Upper lobe of left lung (tissue), 4 donors: Measurements from ENCODE around the gene CPEB4.

Experiments
- EP300 ChIP-seq, 4 donors: sonication (generic); formaldehyde crosslinking; IDR thresholded peaks; one replicate each; pipeline ENCODE4 v1.5.1; 2017; ENCODE audit warnings: antibody characterized with exemption in 4 of 4, control low read depth in 2 of 4
- TF ChIP-seq, protein P1 (sequence below), 6 experiments: fragments of 450-650 bp in 4 of 6; fragments of 200-600 bp in 2 of 6; sonication (generic) in 2 of 6; IDR thresholded peaks; one replicate each; pipeline ENCODE4 v1.5.1; 2016 to 2019; ENCODE audit warnings: antibody characterized with exemption in 6 of 6

DNA sequence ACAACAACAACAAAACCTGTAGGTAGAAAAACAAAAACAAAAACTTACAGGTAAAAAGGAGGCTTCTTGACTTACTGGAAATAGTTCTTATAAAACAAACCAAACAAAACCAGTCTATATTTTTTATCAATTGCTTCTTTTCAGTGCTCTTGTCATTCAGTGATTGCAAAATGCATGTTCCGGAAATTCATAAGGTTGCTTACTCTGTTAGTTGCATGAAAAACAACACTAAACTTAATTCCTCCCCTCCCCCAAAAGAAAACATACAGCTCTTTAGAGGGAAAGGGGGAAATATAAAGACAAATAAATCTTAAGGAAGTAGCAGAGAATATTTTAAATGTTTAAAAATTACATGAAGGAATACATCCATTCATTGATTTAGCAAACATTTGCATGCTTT is 19.1 kb downstream of the CPEB4 start:
- TF ChIP-seq EP300 (IDR thresholded peaks at IDR 0.05) = no peak
- TF ChIP-seq, protein P1, sequence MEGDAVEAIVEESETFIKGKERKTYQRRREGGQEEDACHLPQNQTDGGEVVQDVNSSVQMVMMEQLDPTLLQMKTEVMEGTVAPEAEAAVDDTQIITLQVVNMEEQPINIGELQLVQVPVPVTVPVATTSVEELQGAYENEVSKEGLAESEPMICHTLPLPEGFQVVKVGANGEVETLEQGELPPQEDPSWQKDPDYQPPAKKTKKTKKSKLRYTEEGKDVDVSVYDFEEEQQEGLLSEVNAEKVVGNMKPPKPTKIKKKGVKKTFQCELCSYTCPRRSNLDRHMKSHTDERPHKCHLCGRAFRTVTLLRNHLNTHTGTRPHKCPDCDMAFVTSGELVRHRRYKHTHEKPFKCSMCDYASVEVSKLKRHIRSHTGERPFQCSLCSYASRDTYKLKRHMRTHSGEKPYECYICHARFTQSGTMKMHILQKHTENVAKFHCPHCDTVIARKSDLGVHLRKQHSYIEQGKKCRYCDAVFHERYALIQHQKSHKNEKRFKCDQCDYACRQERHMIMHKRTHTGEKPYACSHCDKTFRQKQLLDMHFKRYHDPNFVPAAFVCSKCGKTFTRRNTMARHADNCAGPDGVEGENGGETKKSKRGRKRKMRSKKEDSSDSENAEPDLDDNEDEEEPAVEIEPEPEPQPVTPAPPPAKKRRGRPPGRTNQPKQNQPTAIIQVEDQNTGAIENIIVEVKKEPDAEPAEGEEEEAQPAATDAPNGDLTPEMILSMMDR (IDR thresholded peaks at IDR 0.05) = no peak
